Activated CD4-positive, alpha-beta memory T cell treated with anti-CD3 and anti-CD28 coated beads, Interleukin-2, amount 10 ng/mL, durations not matched to agents 7 days and 5 days (primary cell): ENCODE results near the gene MCC. TPM values are rescaled to one million over a fixed set of nuclear protein-coding genes. Genes with fewer than 3 reads are reported as not detected.

Experiments used
- CTCF ChIA-PET: fragments of 350-600 bp; sonication (Branson Sonifier 250); formaldehyde crosslinking; loops from one replicate; lab custom pipeline; 2021; ENCODE audit warnings: antibody characterized with exemption, inconsistent platforms; lab: Charles Lee
- POLR2A ChIA-PET: fragments of 350-600 bp; sonication (Branson Sonifier 250); formaldehyde crosslinking; loops from one replicate; lab custom pipeline; 2021; ENCODE audit warnings: antibody characterized with exemption; lab: Charles Lee
- DNase-seq: peaks from one replicate; pipeline ENCODE4 v3.0.0-alpha.2; 2020
- H3K27ac Mint-ChIP-seq: one replicate; pipeline ENCODE4 v1.8.0; 2021; ENCODE audit warnings: mild to moderate bottlenecking, mixed read lengths
- H3K27me3 Mint-ChIP-seq: one replicate; pipeline ENCODE4 v1.8.0; 2021; ENCODE audit warnings: mixed read lengths
- H3K36me3 Mint-ChIP-seq: one replicate; pipeline ENCODE4 v1.8.0; 2021; ENCODE audit warnings: low read depth, mixed read lengths
- H3K4me1 Mint-ChIP-seq: one replicate; pipeline ENCODE4 v1.8.0; 2021; ENCODE audit warnings: mixed read lengths
- H3K4me3 Mint-ChIP-seq: one replicate; pipeline ENCODE4 v1.8.0; 2021; ENCODE audit warnings: mild to moderate bottlenecking, mixed read lengths
- H3K9me3 Mint-ChIP-seq: one replicate; pipeline ENCODE4 v1.8.0; 2021; ENCODE audit warnings: mixed read lengths
- total RNA-seq, 2 experiments: library from RNA; stranded (reverse); gene quantifications; one replicate each; pipeline ENCODE4 v1.2.3, GENCODE V29; 2021

MCC gene
- total RNA-seq, 2 experiments from 2014 or later = 8.6 to 10.4 TPM

DNA sequence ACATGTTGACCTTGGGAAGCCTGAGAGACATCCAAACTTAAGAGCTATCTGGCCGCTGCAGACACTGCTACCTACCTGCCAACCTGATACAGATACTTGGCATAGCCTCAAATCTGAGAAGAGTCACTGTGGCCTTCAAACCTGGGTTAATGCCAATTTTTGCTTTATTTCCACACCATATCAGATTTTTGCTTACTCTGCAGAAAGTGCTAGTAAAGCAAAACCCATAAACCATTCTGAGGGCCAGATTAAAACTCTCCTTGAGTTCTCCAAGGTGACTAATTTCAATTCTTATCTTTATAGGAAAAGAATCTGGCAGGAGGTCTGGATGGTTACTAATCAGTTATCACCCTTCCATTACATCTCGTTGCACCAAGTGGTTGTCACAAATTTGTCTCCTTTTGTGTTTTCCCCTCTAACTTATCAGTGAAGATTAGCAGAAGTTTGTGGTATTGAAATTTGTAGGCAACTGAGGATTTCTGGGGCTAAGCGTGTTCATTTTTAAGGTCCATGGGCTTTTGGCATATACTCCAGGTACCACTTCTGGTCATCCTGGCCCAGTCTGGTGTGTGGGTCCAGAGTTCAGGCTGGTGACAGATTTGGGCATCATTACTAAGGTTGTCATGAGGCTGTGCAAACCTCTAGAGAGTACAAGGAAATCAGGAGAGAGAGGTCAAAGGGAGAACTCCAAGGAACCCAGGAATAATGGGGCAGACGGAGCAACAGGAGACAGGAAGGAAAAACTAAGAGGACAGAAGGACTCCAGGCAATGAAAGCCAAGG, 231.4 kb downstream of the MCC start:
- Mint-ChIP-seq H3K4me1 (no peaks in the 10 kb centered on the region), H3K27ac (no peak overlapping the region), H3K4me3 (no peak overlapping the region), H3K36me3 (no peaks in the 10 kb centered on the region), H3K9me3 (no peaks in the 10 kb centered on the region), H3K27me3 (no peaks in the 10 kb centered on the region)
- no peak for DNase-seq
- ChIA-PET CTCF (interaction anchor here (1.1 kb wide), 1 partner anchor 261 kb away, joined by 3 read pairs; no protein-coding TSS in a partner anchor), POLR2A (no interaction called here)

DNA sequence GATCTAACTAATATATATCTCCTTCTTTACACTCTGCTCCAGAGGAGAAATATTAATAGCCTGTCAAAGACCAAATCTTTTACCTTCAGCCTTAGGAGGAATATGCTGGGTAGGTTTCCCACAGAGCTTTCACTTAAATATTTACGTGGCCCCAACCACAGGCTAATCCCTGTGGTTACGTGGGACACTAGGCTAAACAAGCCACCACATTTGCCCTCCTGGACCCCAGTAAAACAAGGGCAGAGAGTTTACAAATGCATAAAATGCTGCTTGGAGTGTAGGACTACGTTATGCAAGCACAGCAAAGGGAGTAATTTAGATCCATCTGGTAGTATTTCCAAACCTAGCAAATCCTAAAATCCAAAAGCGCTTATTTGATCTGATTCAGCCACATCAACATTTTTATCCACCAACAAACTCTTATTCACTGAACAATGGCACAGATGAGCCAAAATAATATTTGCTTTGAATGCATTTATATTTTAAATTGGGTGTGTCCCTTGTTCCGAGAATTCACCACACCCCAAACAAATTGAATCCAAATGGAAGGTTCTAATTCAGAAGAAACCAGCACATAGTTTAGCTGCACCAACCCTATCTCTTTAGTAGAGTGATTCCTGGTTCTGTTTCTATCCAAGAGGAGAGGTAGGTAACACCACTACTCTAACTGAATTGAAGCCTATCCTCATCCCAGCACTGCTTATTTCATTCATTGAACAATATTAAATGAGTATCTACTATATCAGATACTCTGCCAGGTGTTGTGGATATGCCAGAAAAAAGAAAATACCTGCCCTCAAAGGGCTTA, 232.5 kb downstream of the MCC start:
- H3K27me3 Mint-ChIP-seq = no peaks in the 10 kb centered on the region
- no peaks in the 10 kb centered on the region for H3K9me3 Mint-ChIP-seq
- DNase-seq = no peak
- no peaks in the 10 kb centered on the region for H3K36me3 Mint-ChIP-seq
- H3K4me3 Mint-ChIP-seq = no peak overlapping the region
- no peaks in the 10 kb centered on the region for H3K4me1 Mint-ChIP-seq
- POLR2A ChIA-PET = no interaction called here
- H3K27ac Mint-ChIP-seq = no peak overlapping the region
- CTCF ChIA-PET = interaction anchor here (1.1 kb wide), 1 partner anchor 260 kb away, joined by 3 read pairs; no protein-coding TSS in a partner anchor

DNA sequence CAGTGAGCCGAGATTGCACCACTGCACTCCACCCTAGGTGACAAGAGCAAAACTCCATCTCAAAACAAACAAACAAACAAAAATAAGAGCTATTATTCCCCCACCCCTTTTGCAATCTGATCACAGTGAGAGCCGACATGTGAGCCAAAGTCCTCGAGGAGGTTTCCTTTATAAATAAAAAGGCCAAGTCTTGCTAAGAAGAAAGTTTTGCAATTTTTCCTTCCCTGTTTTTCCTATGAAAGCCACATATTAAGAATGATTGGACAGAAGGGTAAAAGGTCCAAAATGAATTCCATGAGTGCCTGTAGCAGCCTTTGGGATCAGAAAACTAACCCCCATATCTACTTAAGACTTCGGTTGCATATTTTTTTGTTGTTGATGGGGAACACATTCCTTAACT, 233.1 kb downstream of the MCC start:
- Mint-ChIP-seq H3K36me3 (no peaks in the 10 kb centered on the region), H3K9me3 (no peaks in the 10 kb centered on the region), H3K4me1 (no peaks in the 10 kb centered on the region), H3K4me3 (no peak overlapping the region), H3K27ac (no peak overlapping the region), H3K27me3 (no peaks in the 10 kb centered on the region)
- DNase-seq = no peak
- ChIA-PET POLR2A (no interaction called here), CTCF (no interaction called here)

DNA sequence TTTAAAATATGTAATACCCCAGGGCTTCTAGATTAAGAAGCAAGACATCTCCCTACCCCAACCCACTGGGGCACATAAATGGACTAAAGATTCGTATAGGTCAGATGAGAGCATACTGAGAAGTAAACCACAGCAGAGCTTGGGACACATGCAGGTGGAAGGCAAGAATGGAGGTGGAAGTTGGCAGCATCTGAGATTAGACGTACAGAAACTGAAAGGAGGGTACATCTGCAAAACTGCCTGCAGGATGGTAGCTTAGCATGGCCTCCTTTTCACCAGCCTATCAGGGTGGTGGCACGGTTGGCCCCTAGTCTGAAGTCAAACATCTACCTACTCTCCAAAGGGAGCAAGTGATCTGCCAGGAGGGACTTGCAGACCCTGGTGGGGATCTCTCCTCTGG, 235.2 kb downstream of the MCC start:
- POLR2A ChIA-PET = no interaction called here
- no peak overlapping the region for H3K4me3 Mint-ChIP-seq

DNA sequence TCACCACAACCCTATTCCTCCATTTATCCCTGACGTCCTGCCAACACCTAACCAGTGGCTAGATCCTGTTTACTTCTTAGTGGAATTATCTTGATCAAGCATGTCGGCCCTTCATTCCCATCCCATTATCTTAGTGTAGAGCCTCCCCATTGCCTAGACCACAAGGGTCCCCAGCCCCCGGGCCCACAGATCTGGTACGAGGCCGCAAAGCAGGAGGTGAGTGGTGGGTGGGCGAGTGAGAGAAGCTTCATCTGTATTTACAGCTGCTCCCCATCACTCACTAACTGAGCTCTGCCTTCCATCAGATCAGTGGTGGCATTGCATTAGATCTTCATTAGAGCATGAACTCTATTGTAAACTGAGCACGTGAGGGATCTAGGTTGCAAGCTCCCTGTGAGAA, 236.2 kb downstream of the MCC start:
- POLR2A ChIA-PET = no interaction called here
- peaks cover 6% of the 10 kb centered on the region for H3K27me3 Mint-ChIP-seq

More for the DNA sequence above, 235.2 kb downstream of the MCC start:
- CTCF ChIA-PET = no interaction called here
- Mint-ChIP-seq H3K4me1 (no peaks in the 10 kb centered on the region), H3K27me3 (no peaks in the 10 kb centered on the region), H3K36me3 (no peaks in the 10 kb centered on the region), H3K27ac (no peak overlapping the region), H3K9me3 (no peaks in the 10 kb centered on the region)
- no peak for DNase-seq

DNA sequence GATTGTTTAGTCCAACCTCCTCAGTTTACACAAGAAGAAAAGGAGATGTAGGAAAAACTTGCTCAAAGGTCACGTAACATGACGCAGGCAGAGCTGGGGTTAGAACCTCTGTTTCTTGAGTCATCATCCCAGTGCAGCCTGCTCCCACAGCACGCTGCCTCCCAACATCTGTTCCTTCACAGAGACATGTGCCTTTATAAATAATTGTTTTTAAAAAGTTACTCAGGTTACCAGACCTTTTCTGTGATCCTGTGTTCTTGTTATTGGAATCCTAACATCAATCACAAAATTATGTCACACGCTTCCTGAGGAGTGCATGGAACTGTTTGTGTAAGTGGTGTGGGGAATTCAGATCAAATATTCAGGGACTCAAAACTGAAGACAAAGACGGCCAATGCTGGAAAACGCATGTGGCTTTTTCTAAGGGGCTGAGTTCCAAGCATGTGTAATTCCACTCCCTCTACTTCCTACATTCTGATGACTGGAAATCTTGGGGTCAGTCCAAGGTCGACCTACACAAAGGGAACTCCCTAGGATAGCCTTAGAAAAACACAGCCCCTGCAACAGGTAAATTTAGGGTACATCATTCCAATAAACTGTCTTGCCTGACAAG, 237.8 kb downstream of the MCC start:
- ChIA-PET POLR2A (no interaction called here), CTCF (no interaction called here)
- no peak for DNase-seq
- H3K9me3 Mint-ChIP-seq = no peaks in the 10 kb centered on the region
- H3K27me3 Mint-ChIP-seq = peaks cover 8% of the 10 kb centered on the region
- H3K4me3 Mint-ChIP-seq = no peak overlapping the region
- H3K27ac Mint-ChIP-seq = no peak overlapping the region
- no peaks in the 10 kb centered on the region for H3K36me3 Mint-ChIP-seq
- H3K4me1 Mint-ChIP-seq = peaks cover 8% of the 10 kb centered on the region

More for the DNA sequence above, 236.2 kb downstream of the MCC start:
- no peak for DNase-seq
- Mint-ChIP-seq H3K4me3 (no peak overlapping the region), H3K9me3 (no peaks in the 10 kb centered on the region), H3K36me3 (no peaks in the 10 kb centered on the region), H3K27ac (no peak overlapping the region), H3K4me1 (no peaks in the 10 kb centered on the region)
- CTCF ChIA-PET = no interaction called here

DNA sequence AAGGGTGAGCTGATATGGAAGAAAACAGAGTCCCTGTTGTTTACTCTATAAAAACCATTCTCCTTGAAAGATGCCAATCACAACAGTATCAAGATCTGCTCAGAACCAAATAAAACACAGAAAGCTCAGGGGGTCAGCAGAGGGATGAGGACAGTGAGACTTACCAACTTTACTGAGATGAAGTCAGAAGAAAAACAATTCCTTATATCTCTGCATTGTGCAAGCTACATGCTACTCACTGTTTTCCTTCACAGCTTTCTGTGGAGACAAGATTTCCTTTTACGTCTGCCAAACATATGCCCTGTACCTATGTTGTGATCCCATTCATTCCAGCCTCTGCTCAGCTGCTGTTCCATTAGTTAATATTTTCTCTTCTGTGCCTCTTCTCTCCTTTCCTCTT, 239.0 kb downstream of the MCC start:
- H3K36me3 Mint-ChIP-seq = no peaks in the 10 kb centered on the region
- no peaks in the 10 kb centered on the region for H3K9me3 Mint-ChIP-seq
- H3K27me3 Mint-ChIP-seq = peaks cover 8% of the 10 kb centered on the region
- H3K4me1 Mint-ChIP-seq = peaks cover 11% of the 10 kb centered on the region
- no peak overlapping the region for H3K4me3 Mint-ChIP-seq
- no peak for DNase-seq
- ChIA-PET CTCF (no interaction called here), POLR2A (no interaction called here)
- H3K27ac Mint-ChIP-seq = no peak overlapping the region

- Mint-ChIP-seq H3K4me3 (no peak overlapping the region), H3K27ac (no peak overlapping the region), H3K4me1 (peaks cover 15% of the 10 kb centered on the region), H3K36me3 (no peaks in the 10 kb centered on the region), H3K9me3 (no peaks in the 10 kb centered on the region), H3K27me3 (peaks cover 8% of the 10 kb centered on the region)
- ChIA-PET CTCF (no interaction called here), POLR2A (no interaction called here)
- DNase-seq = no peak
Observed at GRCh38 chr5:113246361-113246870, 241.8 kb downstream of the MCC start.

DNA sequence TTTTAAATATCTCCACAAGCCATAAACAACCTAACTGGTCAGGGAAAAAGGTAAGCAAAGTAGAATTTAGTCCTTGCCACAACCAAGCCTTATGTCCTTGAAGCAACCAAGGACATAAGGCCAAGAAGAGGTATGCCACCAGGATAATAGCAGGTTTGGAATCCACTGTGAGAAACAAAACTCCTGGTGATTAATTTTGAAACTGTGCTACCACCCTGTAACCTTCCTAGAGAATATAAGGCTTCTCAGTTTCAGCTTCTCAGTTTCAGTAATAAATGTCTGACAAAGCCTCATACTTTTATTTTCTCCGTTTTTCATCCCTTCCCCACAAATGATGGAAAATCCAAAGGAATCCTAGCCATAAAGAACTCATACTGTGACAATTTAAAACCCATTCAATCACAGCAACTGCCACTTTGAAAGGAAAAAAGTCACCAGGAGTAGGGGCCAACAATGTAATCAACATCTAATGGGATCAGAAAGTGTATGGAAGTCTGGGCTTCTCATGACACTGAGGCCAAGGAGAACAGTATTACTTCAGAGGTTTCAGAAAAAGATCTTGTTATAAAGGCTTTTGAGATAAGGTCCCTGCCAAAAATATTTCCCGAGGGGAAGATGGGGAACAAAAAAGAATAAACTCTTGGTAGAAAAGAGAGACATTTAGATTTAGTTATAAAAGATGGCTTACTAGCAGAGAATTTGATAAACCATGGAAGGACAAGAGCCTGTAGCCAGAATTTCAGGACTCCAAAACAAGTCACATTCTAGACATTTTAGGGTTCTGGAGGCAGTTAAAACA, 242.6 kb downstream of the MCC start:
- POLR2A ChIA-PET = no interaction called here
- DNase-seq = no peak
- no peaks in the 10 kb centered on the region for H3K9me3 Mint-ChIP-seq
- H3K4me3 Mint-ChIP-seq = no peak overlapping the region
- H3K27me3 Mint-ChIP-seq = peaks cover 8% of the 10 kb centered on the region
- no peaks in the 10 kb centered on the region for H3K36me3 Mint-ChIP-seq
- CTCF ChIA-PET = no interaction called here
- H3K27ac Mint-ChIP-seq = no peak overlapping the region
- peaks cover 15% of the 10 kb centered on the region for H3K4me1 Mint-ChIP-seq

GRCh38 chr5:113244966-113245365, 243.3 kb downstream of the MCC start:
- POLR2A ChIA-PET = no interaction called here
- H3K9me3 Mint-ChIP-seq = no peaks in the 10 kb centered on the region
- peaks cover 8% of the 10 kb centered on the region for H3K27me3 Mint-ChIP-seq
- DNase-seq = no peak
- H3K4me1 Mint-ChIP-seq = peaks cover 15% of the 10 kb centered on the region
- no peaks in the 10 kb centered on the region for H3K36me3 Mint-ChIP-seq
- no peak overlapping the region for H3K4me3 Mint-ChIP-seq
- H3K27ac Mint-ChIP-seq = no peak overlapping the region
- CTCF ChIA-PET = no interaction called here

DNA sequence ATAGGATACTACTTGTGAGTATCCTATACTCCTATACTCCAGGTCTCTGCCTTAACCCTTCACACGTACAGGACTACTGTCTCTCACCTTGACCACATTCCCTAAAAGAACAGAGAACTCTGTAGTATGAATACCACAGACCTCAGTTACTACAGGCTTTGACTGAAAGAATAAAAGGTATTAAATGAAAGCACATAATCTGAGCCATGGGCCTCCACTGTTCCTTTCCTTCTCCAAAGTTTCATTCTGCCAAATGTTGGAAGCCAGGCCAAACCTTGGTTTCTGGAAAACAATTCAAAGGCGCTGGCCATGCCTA, 244.9 kb downstream of the MCC start:
- no peak for DNase-seq
- no peaks in the 10 kb centered on the region for H3K9me3 Mint-ChIP-seq
- H3K4me1 Mint-ChIP-seq = peaks cover 15% of the 10 kb centered on the region
- H3K27ac Mint-ChIP-seq = no peak overlapping the region
- H3K27me3 Mint-ChIP-seq = peaks cover 8% of the 10 kb centered on the region
- H3K36me3 Mint-ChIP-seq = no peaks in the 10 kb centered on the region
- no peak overlapping the region for H3K4me3 Mint-ChIP-seq
- CTCF ChIA-PET = no interaction called here
- POLR2A ChIA-PET = no interaction called here

DNA sequence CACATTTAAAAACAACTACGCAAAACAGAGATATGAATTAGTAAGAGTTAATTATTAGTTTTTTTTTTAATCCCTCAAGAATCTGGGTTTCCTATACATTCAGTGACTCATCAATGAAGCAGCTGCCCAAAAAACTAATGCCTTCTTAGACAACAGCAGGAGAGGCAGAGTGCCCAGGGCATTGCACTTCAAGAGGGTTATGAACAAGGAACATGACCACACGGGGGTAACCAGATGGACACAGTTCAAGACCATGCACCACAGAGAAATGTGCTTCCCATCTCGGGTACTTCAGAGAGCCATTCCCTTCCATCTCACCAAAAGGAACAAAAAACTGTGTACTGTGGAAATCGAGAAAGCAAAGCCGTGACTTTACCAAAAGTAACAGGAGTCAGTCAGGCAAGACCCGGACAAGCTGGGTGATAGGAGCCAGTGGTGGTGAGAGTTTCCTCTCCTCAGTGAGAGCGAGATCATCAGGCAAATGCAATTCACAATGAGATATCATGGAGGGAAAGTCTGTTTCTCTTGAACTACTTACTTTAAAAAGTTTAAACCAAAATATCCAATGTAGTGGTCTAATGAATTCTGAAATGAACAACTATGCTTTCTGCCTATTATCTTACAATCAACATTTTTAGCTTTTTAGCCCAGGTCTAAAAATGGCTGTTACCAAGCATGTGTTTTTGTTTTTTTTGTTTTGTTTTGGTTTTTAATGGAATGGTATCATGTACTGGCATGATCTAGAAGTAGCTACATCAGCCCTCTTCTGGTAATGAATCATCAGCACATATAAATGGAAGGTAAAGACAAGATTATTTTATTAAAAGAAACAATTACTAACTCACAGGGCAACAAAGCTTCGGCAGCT, 245.5 kb downstream of the MCC start:
- POLR2A ChIA-PET = no interaction called here
- no peaks in the 10 kb centered on the region for H3K36me3 Mint-ChIP-seq
- peaks cover 9% of the 10 kb centered on the region for H3K27me3 Mint-ChIP-seq
- H3K27ac Mint-ChIP-seq = no peak overlapping the region
- no peak for DNase-seq
- CTCF ChIA-PET = no interaction called here
- no peaks in the 10 kb centered on the region for H3K9me3 Mint-ChIP-seq
- H3K4me3 Mint-ChIP-seq = no peak overlapping the region
- peaks cover 15% of the 10 kb centered on the region for H3K4me1 Mint-ChIP-seq
